Neural cell (in vitro differentiated cells): Measurements from ENCODE around the gene LMO1. TPM values are rescaled to one million over a fixed set of nuclear protein-coding genes. Genes with fewer than 3 reads are reported as not detected.

ENCODE experiments used
- H2AFZ ChIP-seq: fragments of 200-600, 300-800 bp; sonication (generic), shearing (Covaris generic); 2 replicates; pipeline ENCODE4 v1.6.0; 2014; ENCODE audit warnings: low read depth, mild to moderate bottlenecking, antibody characterized with exemption, low read length, moderate library complexity
- H3F3A ChIP-seq: fragments of 200-600 bp; shearing (Covaris generic); 2 replicates; pipeline ENCODE4 v1.6.1; 2016; ENCODE audit warnings: mild to moderate bottlenecking, moderate library complexity, mixed read lengths, antibody characterized with exemption, low read length; ENCODE audit not compliant: insufficient read depth, poor library complexity, severe bottlenecking
- H3K27ac ChIP-seq: fragments of 200-600, 300-800 bp; sonication (generic), shearing (Covaris generic); 2 replicates; pipeline ENCODE4 v1.5.1; 2014; ENCODE audit warnings: mild to moderate bottlenecking, low read length, moderate library complexity
- H3K27me3 ChIP-seq: fragments of 300-800, 200-600 bp; sonication (generic), shearing (Covaris generic); 2 replicates; pipeline ENCODE4 v1.6.0; 2014; ENCODE audit warnings: mild to moderate bottlenecking, low read depth, low read length, moderate library complexity; ENCODE audit not compliant: insufficient read depth
- H3K36me3 ChIP-seq: fragments of 300-800, 200-600 bp; sonication (generic), shearing (Covaris generic); 2 replicates; pipeline ENCODE4 v1.5.1; 2014; ENCODE audit warnings: mild to moderate bottlenecking, antibody characterized with exemption, low read length, moderate library complexity; ENCODE audit not compliant: insufficient read depth
- H3K4me2 ChIP-seq: fragments of 300-800, 200-600 bp; sonication (generic), shearing (Covaris generic); 2 replicates; pipeline ENCODE4 v1.6.0; 2014; ENCODE audit warnings: mild to moderate bottlenecking, low read length
- H3K4me3 ChIP-seq: fragments of 300-800, 200-600 bp; sonication (generic), shearing (Covaris generic); 2 replicates; pipeline ENCODE4 v1.5.1; 2014; ENCODE audit warnings: mild to moderate bottlenecking, low read length, moderate library complexity
- H3K79me2 ChIP-seq: fragments of 200-600 bp; shearing (Covaris generic); replicated peaks from 2 replicates; pipeline ENCODE4 v1.6.0; 2014; ENCODE audit warnings: mild to moderate bottlenecking, low read length, moderate library complexity; ENCODE audit not compliant: insufficient read depth
- H3K9ac ChIP-seq: fragments of 300-800, 200-600 bp; sonication (generic), shearing (Covaris generic); 2 replicates; pipeline ENCODE4 v1.6.1; 2016; ENCODE audit warnings: mild to moderate bottlenecking, low read length, mixed read lengths
- H3K9me2 ChIP-seq: fragments of 200-600 bp; shearing (Covaris generic); 2 replicates; pipeline ENCODE4 v1.6.1; 2016; ENCODE audit warnings: mild to moderate bottlenecking, low read length, mixed read lengths; ENCODE audit not compliant: insufficient read depth
- H3K9me3 ChIP-seq: fragments of 200-600, 300-800 bp; sonication (generic), shearing (Covaris generic); 2 replicates; pipeline ENCODE4 v1.6.1; 2016; ENCODE audit warnings: mild to moderate bottlenecking, mixed run types, low read length, moderate library complexity, mixed read lengths
- H4K20me1 ChIP-seq: fragments of 200-600 bp; shearing (Covaris generic); 2 replicates; pipeline ENCODE4 v1.6.1; 2016; ENCODE audit warnings: mild to moderate bottlenecking, mixed run types; ENCODE audit not compliant: insufficient read depth
- EP300 ChIP-seq: fragments of 450-650 bp; conservative IDR thresholded peaks from 2 replicates; pipeline ENCODE4 v1.6.1; 2014; ENCODE audit warnings: antibody characterized with exemption, mild to moderate bottlenecking, moderate library complexity; ENCODE audit not compliant: poor library complexity, severe bottlenecking
- EZH2 ChIP-seq: fragments of 200-600, 300-800 bp; shearing (Covaris generic), sonication (generic); IDR thresholded peaks from 2 replicates; pipeline ENCODE4 v1.6.1; 2014; ENCODE audit warnings: antibody characterized with exemption, low read length, borderline replicate concordance, mild to moderate bottlenecking; ENCODE audit not compliant: insufficient read depth, poor library complexity, severe bottlenecking
- MXI1 ChIP-seq: fragments of 450-650 bp; conservative IDR thresholded peaks from 2 replicates; pipeline ENCODE4 v1.6.1; 2014; ENCODE audit warnings: antibody characterized with exemption, mild to moderate bottlenecking; ENCODE audit not compliant: poor library complexity, severe bottlenecking
- POLR2AphosphoS5 ChIP-seq: IDR thresholded peaks from 2 replicates; pipeline ENCODE4 v1.6.1; 2012
- RAD21 ChIP-seq: fragments of 450-650 bp; conservative IDR thresholded peaks from 2 replicates; pipeline ENCODE4 v1.6.1; 2014; ENCODE audit warnings: antibody characterized with exemption, mild to moderate bottlenecking, moderate library complexity
- SMC3 ChIP-seq: fragments of 450-650 bp; conservative IDR thresholded peaks from 2 replicates; pipeline ENCODE4 v1.6.1; 2014; ENCODE audit warnings: antibody characterized with exemption, mild to moderate bottlenecking, moderate library complexity; ENCODE audit not compliant: poor library complexity
- TAF1 ChIP-seq: IDR thresholded peaks from 2 replicates; pipeline ENCODE4 v1.6.1; 2012; ENCODE audit warnings: low read depth
- polyA plus RNA-seq: library from polyadenylated mRNA; depleted of rRNA; stranded (reverse); fragments of >200 nt; gene quantifications from 2 replicates; pipeline ENCODE4 v1.2.3, GENCODE V29; 2014
- TF ChIP-seq, protein P1 (sequence below): fragments of 450-650 bp; IDR thresholded peaks from 2 replicates; pipeline ENCODE4 v1.5.1; 2014; ENCODE audit warnings: antibody characterized with exemption, mild to moderate bottlenecking, moderate library complexity; ENCODE audit not compliant: poor library complexity, severe bottlenecking
- TF ChIP-seq, protein P2 (sequence below): IDR thresholded peaks from 2 replicates; pipeline ENCODE4 v1.6.1; 2012; ENCODE audit warnings: borderline replicate concordance

Gene LMO1
- polyA plus RNA-seq, 1 donor from 2014 or later, result 4.4 TPM

DNA sequence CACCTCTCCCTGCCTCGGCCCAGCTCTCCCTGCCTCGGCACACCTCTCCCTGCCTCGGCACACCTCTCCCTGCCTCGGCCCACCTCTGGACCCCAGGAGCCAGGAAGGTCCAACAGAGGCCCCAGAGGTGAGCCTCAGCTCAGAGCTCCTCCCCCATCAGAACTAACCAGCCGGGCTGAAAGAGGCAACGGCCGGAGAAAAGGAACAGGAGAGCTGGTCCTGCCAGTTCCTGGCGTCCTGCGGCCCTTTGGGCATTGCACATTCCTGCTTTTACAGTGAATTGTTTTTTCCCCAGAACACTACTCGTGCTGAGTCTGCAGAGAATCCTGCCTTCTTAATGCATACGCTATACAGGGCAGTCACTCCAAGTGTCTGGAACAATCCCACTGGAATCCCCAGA is 45.8 kb downstream of the LMO1 start:
- TF ChIP-seq TAF1 (no peak), EZH2 (no peak), MXI1 (no peak), POLR2AphosphoS5 (no peak), RAD21 (no peak)
- Histone ChIP-seq H2AFZ (no peak overlapping the region), H3K9ac (no peak overlapping the region), H3K9me2 (no peaks in the 10 kb centered on the region), H3K4me3 (no peak overlapping the region), H3K36me3 (no peaks in the 10 kb centered on the region), H4K20me1 (no peaks in the 10 kb centered on the region), H3K27ac (no peak overlapping the region), H3K79me2 (no peaks in the 10 kb centered on the region), H3F3A (no peaks in the 10 kb centered on the region), H3K9me3 (no peaks in the 10 kb centered on the region), H3K4me2 (no peak overlapping the region), H3K27me3 (no peaks in the 10 kb centered on the region)

DNA sequence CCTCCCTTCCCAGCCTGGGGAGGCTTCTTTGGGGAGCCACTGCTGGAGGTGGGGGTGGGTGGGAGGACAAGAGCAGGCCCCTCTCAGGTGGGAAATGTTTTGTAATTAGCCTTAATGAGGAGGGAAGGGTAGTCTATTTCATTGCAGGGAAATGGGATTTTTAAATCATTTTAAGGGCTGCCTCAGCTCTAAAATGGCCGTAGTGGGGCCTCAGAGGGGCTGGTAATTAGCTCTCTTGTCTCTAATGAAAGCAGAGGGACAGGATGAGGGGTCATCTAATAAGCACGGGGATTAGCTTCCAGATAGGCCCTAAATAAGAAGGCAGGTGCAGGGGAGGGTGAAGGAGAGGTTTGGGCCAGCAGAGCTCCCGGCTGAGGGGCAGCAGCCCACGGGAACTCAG is 46.5 kb downstream of the LMO1 start:
- TF ChIP-seq TAF1, result no peak
- TF ChIP-seq EZH2, result no peak
- TF ChIP-seq, protein P1, sequence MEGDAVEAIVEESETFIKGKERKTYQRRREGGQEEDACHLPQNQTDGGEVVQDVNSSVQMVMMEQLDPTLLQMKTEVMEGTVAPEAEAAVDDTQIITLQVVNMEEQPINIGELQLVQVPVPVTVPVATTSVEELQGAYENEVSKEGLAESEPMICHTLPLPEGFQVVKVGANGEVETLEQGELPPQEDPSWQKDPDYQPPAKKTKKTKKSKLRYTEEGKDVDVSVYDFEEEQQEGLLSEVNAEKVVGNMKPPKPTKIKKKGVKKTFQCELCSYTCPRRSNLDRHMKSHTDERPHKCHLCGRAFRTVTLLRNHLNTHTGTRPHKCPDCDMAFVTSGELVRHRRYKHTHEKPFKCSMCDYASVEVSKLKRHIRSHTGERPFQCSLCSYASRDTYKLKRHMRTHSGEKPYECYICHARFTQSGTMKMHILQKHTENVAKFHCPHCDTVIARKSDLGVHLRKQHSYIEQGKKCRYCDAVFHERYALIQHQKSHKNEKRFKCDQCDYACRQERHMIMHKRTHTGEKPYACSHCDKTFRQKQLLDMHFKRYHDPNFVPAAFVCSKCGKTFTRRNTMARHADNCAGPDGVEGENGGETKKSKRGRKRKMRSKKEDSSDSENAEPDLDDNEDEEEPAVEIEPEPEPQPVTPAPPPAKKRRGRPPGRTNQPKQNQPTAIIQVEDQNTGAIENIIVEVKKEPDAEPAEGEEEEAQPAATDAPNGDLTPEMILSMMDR, result no peak
- TF ChIP-seq SMC3, result no peak
- no peak for TF ChIP-seq MXI1
- no peak for TF ChIP-seq EP300
- TF ChIP-seq RAD21, result no peak
- TF ChIP-seq POLR2AphosphoS5, result no peak
- TF ChIP-seq, protein P2, sequence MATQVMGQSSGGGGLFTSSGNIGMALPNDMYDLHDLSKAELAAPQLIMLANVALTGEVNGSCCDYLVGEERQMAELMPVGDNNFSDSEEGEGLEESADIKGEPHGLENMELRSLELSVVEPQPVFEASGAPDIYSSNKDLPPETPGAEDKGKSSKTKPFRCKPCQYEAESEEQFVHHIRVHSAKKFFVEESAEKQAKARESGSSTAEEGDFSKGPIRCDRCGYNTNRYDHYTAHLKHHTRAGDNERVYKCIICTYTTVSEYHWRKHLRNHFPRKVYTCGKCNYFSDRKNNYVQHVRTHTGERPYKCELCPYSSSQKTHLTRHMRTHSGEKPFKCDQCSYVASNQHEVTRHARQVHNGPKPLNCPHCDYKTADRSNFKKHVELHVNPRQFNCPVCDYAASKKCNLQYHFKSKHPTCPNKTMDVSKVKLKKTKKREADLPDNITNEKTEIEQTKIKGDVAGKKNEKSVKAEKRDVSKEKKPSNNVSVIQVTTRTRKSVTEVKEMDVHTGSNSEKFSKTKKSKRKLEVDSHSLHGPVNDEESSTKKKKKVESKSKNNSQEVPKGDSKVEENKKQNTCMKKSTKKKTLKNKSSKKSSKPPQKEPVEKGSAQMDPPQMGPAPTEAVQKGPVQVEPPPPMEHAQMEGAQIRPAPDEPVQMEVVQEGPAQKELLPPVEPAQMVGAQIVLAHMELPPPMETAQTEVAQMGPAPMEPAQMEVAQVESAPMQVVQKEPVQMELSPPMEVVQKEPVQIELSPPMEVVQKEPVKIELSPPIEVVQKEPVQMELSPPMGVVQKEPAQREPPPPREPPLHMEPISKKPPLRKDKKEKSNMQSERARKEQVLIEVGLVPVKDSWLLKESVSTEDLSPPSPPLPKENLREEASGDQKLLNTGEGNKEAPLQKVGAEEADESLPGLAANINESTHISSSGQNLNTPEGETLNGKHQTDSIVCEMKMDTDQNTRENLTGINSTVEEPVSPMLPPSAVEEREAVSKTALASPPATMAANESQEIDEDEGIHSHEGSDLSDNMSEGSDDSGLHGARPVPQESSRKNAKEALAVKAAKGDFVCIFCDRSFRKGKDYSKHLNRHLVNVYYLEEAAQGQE, result no peak
- no peak overlapping the region for H3K4me3 ChIP-seq
- H2AFZ ChIP-seq, result no peak overlapping the region
- H3K27ac ChIP-seq, result no peak overlapping the region
- no peaks in the 10 kb centered on the region for H3K9me3 ChIP-seq
- H3K9ac ChIP-seq, result no peak overlapping the region
- no peaks in the 10 kb centered on the region for H3F3A ChIP-seq
- H3K27me3 ChIP-seq, result no peaks in the 10 kb centered on the region
- H3K36me3 ChIP-seq, result no peaks in the 10 kb centered on the region
- H3K9me2 ChIP-seq, result no peaks in the 10 kb centered on the region
- H3K4me2 ChIP-seq, result no peak overlapping the region
- H3K79me2 ChIP-seq, result no peaks in the 10 kb centered on the region
- H4K20me1 ChIP-seq, result no peaks in the 10 kb centered on the region
